Measurements from ENCODE around the gene JHY. TPM values are rescaled to one million over a fixed set of nuclear protein-coding genes. Genes with fewer than 3 reads are reported as not detected.

The JHY gene
- total and polyA plus RNA-seq, 2 of the 8 experiments (the other 6 are each of a cell fraction or from before 2014, with no cell fraction given): 0.29 to 0.91 TPM

DNA sequence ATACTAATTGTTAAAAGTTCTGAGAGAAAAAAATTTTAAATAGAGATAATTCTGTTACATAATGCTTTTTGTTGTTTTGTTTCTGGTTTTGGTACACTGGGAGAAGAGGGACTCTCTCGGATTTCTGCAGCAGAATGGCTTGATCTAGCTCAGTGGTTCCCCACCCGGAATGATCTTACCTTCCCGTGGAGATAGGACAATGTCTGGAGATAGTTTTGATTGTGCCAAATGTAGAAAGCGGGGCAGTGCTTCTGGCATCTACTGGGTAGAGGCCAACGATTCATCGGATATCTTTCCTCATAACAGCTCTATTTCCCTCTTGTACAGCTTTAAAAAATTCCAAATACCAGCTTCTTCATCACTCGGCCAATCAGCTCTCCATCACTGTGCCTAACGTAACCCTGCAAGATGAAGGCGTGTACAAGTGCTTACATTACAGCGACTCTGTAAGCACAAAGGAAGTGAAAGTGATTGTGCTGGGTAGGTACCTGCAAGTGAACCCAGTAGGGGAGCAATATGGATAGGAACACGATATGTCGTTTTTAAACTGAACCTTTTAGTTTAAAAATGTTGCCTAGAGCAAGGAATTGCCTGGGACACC lies 31.1 kb upstream of the JHY start:
- POLR2A ChIA-PET (ENCODE audit: partially characterized antibody): no interaction called here

More for the DNA sequence above, 31.1 kb upstream of the JHY start:
- H3K79me2 ChIP-seq (ENCODE audit: control insufficient read depth in 1 of 2, insufficient read depth in 2 of 2, low read length in 2 of 2): no peaks in the 10 kb centered on the region
- H3K4me1 ChIP-seq (replicated peaks in 1 of 4; ENCODE audit: control insufficient read depth in 3 of 4, insufficient read depth in 4 of 4, low read length in 3 of 4): no peaks in the 10 kb centered on the region; a peak in 3 of 7 replicates
- no peak for DNase-seq (ENCODE audit: low read depth in 1 of 2, low spot score in 2 of 2)
- no peak overlapping the region for H2BK120ac ChIP-seq (replicated peaks; ENCODE audit: low read depth, low read length)
- no peak overlapping the region for H3K14ac ChIP-seq (ENCODE audit: insufficient read length)
- peak overlapping the region; percentile 45 for H4K91ac ChIP-seq (replicated peaks; ENCODE audit: insufficient read length, low read length)
- TF ChIP-seq E2F6 (IDR thresholded peaks at IDR 0.05) (no peak), EGR1 (IDR thresholded peaks at IDR 0.05; ENCODE audit: borderline replicate concordance, low read depth, low read length) (no peak), GTF2F1 (IDR thresholded peaks at IDR 0.05; ENCODE audit: borderline replicate concordance, low read depth, low read length) (no peak), BCL11A (IDR thresholded peaks at IDR 0.05; ENCODE audit: low read depth in 2 of 2, low read length in 2 of 2) (no peak), SAP30 (IDR thresholded peaks at IDR 0.05; ENCODE audit: insufficient read depth, insufficient replicate concordance, low read length) (no peak), SRF (IDR thresholded peaks at IDR 0.05; ENCODE audit: low read depth, low read length) (no peak), HDAC6 (IDR thresholded peaks at IDR 0.05; ENCODE audit: low read depth, low read length) (no peak)
- H2BK12ac ChIP-seq (ENCODE audit: low read depth, low read length): no peak overlapping the region
- H3K9ac ChIP-seq (replicated peaks in 1 of 4; ENCODE audit: extremely low read depth in 1 of 4, low read depth in 3 of 4, low read length in 3 of 4): no peak overlapping the region
- H2BK15ac ChIP-seq (ENCODE audit: low read length): no peak overlapping the region
- H4K8ac ChIP-seq (ENCODE audit: extremely low read depth, insufficient read depth, low read length): no peak overlapping the region
- no peak overlapping the region for H3K56ac ChIP-seq (replicated peaks; ENCODE audit: insufficient read length, low read depth, low read length)
- H2AK5ac ChIP-seq (ENCODE audit: low read depth, low read length): no peak overlapping the region
- H3K27me3 ChIP-seq (replicated peaks in 1 of 4; ENCODE audit: control insufficient read depth in 3 of 4, extremely low read depth in 1 of 4, insufficient read depth in 3 of 4, low read length in 3 of 4): no peaks in the 10 kb centered on the region
- no peaks in the 10 kb centered on the region for H4K20me1 ChIP-seq (replicated peaks in 1 of 2; ENCODE audit: control insufficient read depth in 1 of 2, insufficient read depth in 2 of 2, low read length in 2 of 2)
- H3K18ac ChIP-seq (ENCODE audit: extremely low read depth, low read length): peak overlapping the region; percentile 42; the same call in 1 of the 2 replicates
- no peak overlapping the region for H2BK5ac ChIP-seq (ENCODE audit: low read depth, low read length)
- no peak overlapping the region for H4K5ac ChIP-seq (ENCODE audit: insufficient read length, low read depth, low read length)
- H3K36me3 ChIP-seq (ENCODE audit: control insufficient read depth in 2 of 4, insufficient read depth in 4 of 4, low read length in 3 of 4): no peaks in the 10 kb centered on the region
- H2AFZ ChIP-seq (ENCODE audit: low read length): no peak overlapping the region
- H3K23me2 ChIP-seq (ENCODE audit: low read depth, low read length): no peaks in the 10 kb centered on the region
- H3K27ac ChIP-seq (ENCODE audit: low read depth, low read length): no peak overlapping the region
- no peaks in the 10 kb centered on the region for H3K9me3 ChIP-seq (ENCODE audit: insufficient read depth in 2 of 2, low read depth in 1 of 2, low read length in 1 of 2)
- H3K79me1 ChIP-seq (ENCODE audit: low read depth, low read length): no peaks in the 10 kb centered on the region
- H3K4ac ChIP-seq (replicated peaks; ENCODE audit: insufficient read length, low read depth, low read length): no peak overlapping the region
- no peak overlapping the region for H3K23ac ChIP-seq (ENCODE audit: insufficient read length)
- H2BK20ac ChIP-seq (ENCODE audit: low read length): no peak overlapping the region
- CTCF ChIA-PET (ENCODE audit: partially characterized antibody): interaction anchor here (0.6 to 13.0 kb wide), 22 partner anchors 9 to 220 kb away, joined by 3 to 145 read pairs (median 6); partner anchors contain the start of gene UBASH3B
- H3K4me3 ChIP-seq (ENCODE audit: extremely low read depth in 1 of 4, insufficient read depth in 2 of 4, low read depth in 3 of 4, low read length in 4 of 4): no peak overlapping the region
- no peak overlapping the region for H3K4me2 ChIP-seq (ENCODE audit: insufficient read depth in 1 of 2, low read depth in 2 of 2, low read length in 2 of 2)
- FAIRE-seq: no peak
- 92% methylated on average over 12 of the region's 12 CpGs; no CpG with 5 or more reads in 1 of the 2 experiments for WGBS, 2 experiments (ENCODE audit: extremely low coverage in 1 of 2, insufficient coverage in 1 of 2, insufficient read length in 1 of 2, insufficient replicate concordance in 2 of 2, low coverage in 1 of 2, low lambda C conversion rate in 2 of 2, missing lambda C conversion rate in 1 of 2)

All from H1 (cell line).